ENCODE data around the gene ZNF749. TPM values are rescaled to one million over a fixed set of nuclear protein-coding genes. Genes with fewer than 3 reads are reported as not detected.

The ZNF749 gene
- total RNA-seq, 2 donors from 2014 or later, result 11.5 to 21.7 TPM

Other genes with a start within 250 kb of the ZNF749 start
- gene ZNF264, start 243.8 kb upstream of the ZNF749 start, total RNA-seq, result 10 to 100 TPM; 40.0 to 40.6 TPM
- gene AURKC, start 204.3 kb upstream of the ZNF749 start, total RNA-seq, result 1 to 10 TPM; 1.0 to 2.0 TPM
- 10 to 100 TPM; 14.7 to 15.5 TPM for gene ZNF805, start 194.7 kb upstream of the ZNF749 start, total RNA-seq
- 100 to 1,000 TPM in 1 of 2 donors, 10 to 100 TPM in 1; 57.5 to 106 TPM for gene ZNF460, start 154.8 kb upstream of the ZNF749 start, total RNA-seq
- gene ZNF543, start 114.9 kb upstream of the ZNF749 start, total RNA-seq, result 1 to 10 TPM; 5.9 to 7.2 TPM
- gene ZNF304, start 84.1 kb upstream of the ZNF749 start, total RNA-seq, result 1 to 10 TPM; 4.7 to 9.8 TPM
- gene TRAPPC2B, start 71.8 kb upstream of the ZNF749 start, total RNA-seq, result 1 to 10 TPM; 3.5 to 5.2 TPM
- 1 to 10 TPM; 2.2 to 3.0 TPM for gene ZNF547, start 71.8 kb upstream of the ZNF749 start, total RNA-seq
- 10 to 100 TPM; 18.9 to 22.0 TPM for gene ZNF548, start 45.5 kb upstream of the ZNF749 start, total RNA-seq
- gene ZNF17, start 24.2 kb upstream of the ZNF749 start, total RNA-seq, result 10 to 100 TPM; 10.6 to 11.1 TPM
- gene VN1R1, start 21.8 kb downstream of the ZNF749 start, total RNA-seq, result under 1 TPM in 1 of 2 donors, not detected in 1; 0.21 TPM
- 1 to 10 TPM; 3.4 to 6.8 TPM for gene ZNF772, start 42.2 kb downstream of the ZNF749 start, total RNA-seq
- 1 to 10 TPM; 6.7 to 7.2 TPM for gene ZNF419, start 52.4 kb downstream of the ZNF749 start, total RNA-seq
- gene ZNF773, start 64.6 kb downstream of the ZNF749 start, total RNA-seq, result 1 to 10 TPM; 4.8 to 5.6 TPM
- gene ZNF549, start 92.0 kb downstream of the ZNF749 start, total RNA-seq, result 1 to 10 TPM; 4.8 to 7.3 TPM
- gene ZNF550, start 124.5 kb downstream of the ZNF749 start, total RNA-seq, result 1 to 10 TPM; 7.8 to 8.8 TPM
- gene ZNF416, start 143.6 kb downstream of the ZNF749 start, total RNA-seq, result 1 to 10 TPM; 3.1 to 3.4 TPM
- gene ZIK1, start 148.8 kb downstream of the ZNF749 start, total RNA-seq, result 1 to 10 TPM; 4.8 to 5.5 TPM
- gene ZNF530, start 164.6 kb downstream of the ZNF749 start, total RNA-seq, result 1 to 10 TPM; 4.7 to 9.8 TPM
- 10 to 100 TPM; 11.3 to 11.6 TPM for gene ZNF134, start 178.9 kb downstream of the ZNF749 start, total RNA-seq
- 10 to 100 TPM in 1 of 2 donors, 1 to 10 TPM in 1; 9.9 to 12.4 TPM for gene ZNF211, start 197.8 kb downstream of the ZNF749 start, total RNA-seq
- gene ZSCAN4, start 233.6 kb downstream of the ZNF749 start, total RNA-seq, result not detected
- gene ZNF551, start 246.7 kb downstream of the ZNF749 start, total RNA-seq, result 10 to 100 TPM in 1 of 2 donors, 1 to 10 TPM in 1; 6.6 to 13.5 TPM

All from natural killer cell treated with Interleukin-12 subunit alpha and Interleukin-12 subunit beta and Interleukin-15 and Interleukin-18, amount 100 ng/mL, for 72 hours (primary cell).